CD4-positive, alpha-beta T cell treated with Interleukin-6 at 100 ng/mL for 8 hours (primary cell): Measurements from ENCODE around the gene PGC.

ENCODE experiments used
- DNase-seq: peaks from one replicate; pipeline ENCODE4 v3.0.0-alpha.2; 2020; ENCODE audit warnings: mixed read lengths, low spot score

PGC gene

GRCh38 chr6:41730531-41731436 lies 16.4 kb downstream of the PGC start:
- no peak for DNase-seq

- DNase-seq: no peak
These were observed 17.6 kb downstream of the PGC start for GRCh38 chr6:41729624-41730023.

GRCh38 chr6:41728954-41729353 lies 18.2 kb downstream of the PGC start:
- no peak for DNase-seq

- DNase-seq: no peak
These were observed 18.9 kb downstream of the PGC start for GRCh38 chr6:41728073-41728936.

GRCh38 chr6:41727705-41728072 lies 19.5 kb downstream of the PGC start:
- DNase-seq: no peak

- DNase-seq: no peak
These were observed 20.3 kb downstream of the PGC start for GRCh38 chr6:41726876-41727275.

GRCh38 chr6:41724586-41725501 lies 22.4 kb downstream of the PGC start:
- no peak for DNase-seq

- DNase-seq: no peak
These were observed 23.0 kb downstream of the PGC start for GRCh38 chr6:41724228-41724580.

GRCh38 chr6:41723530-41724227 lies 23.5 kb downstream of the PGC start:
- DNase-seq: no peak

GRCh38 chr6:41722969-41723529 lies 24.1 kb downstream of the PGC start:
- DNase-seq: no peak

GRCh38 chr6:41721414-41721813 lies 25.8 kb downstream of the PGC start:
- DNase-seq: no peak

GRCh38 chr6:41720783-41721182 lies 26.4 kb downstream of the PGC start:
- DNase-seq: no peak

GRCh38 chr6:41720262-41720620 lies 27.0 kb downstream of the PGC start:
- DNase-seq: no peak

GRCh38 chr6:41719436-41720261 lies 27.5 kb downstream of the PGC start:
- DNase-seq: no peak

- DNase-seq: no peak
These were observed 28.4 kb downstream of the PGC start for GRCh38 chr6:41718828-41719227.

GRCh38 chr6:41717392-41717736 lies 29.8 kb downstream of the PGC start:
- no peak for DNase-seq

GRCh38 chr6:41716516-41717391 lies 30.4 kb downstream of the PGC start:
- DNase-seq: no peak

GRCh38 chr6:41715795-41716515 lies 31.2 kb downstream of the PGC start:
- no peak for DNase-seq
